WTC11 (cell line): Measurements from ENCODE around the gene COL17A1. TPM values are rescaled to one million over a fixed set of nuclear protein-coding genes. Genes with fewer than 3 reads are reported as not detected.

Source experiments
- ATAC-seq: fragments of 200-7000 bp; cut with Tn5 transposase; 2 replicates; pipeline ENCODE4 v1.10.0; 2021; ENCODE audit warnings: mild to moderate bottlenecking, moderate library complexity
- CTCF ChIA-PET: fragments of 300-600 bp; sonication (Branson Sonifier 250); formaldehyde crosslinking; loops from one replicate; lab custom pipeline; 2021; ENCODE audit warnings: antibody characterized with exemption; lab: Charles Lee
- POLR2A ChIA-PET: fragments of 350-600 bp; sonication (Branson Sonifier 250); formaldehyde crosslinking; loops from one replicate; lab custom pipeline; 2021; ENCODE audit warnings: antibody characterized with exemption; lab: Charles Lee
- DNase-seq: peaks from one replicate; pipeline ENCODE4 v3.0.0; 2021; ENCODE audit warnings: low spot score
- H3K27ac Mint-ChIP-seq: 2 replicates; pipeline ENCODE4 v1.8.0; 2021; ENCODE audit warnings: mixed read lengths
- H3K27me3 Mint-ChIP-seq: 2 replicates; pipeline ENCODE4 v1.8.0; 2021; ENCODE audit warnings: low read depth, mild to moderate bottlenecking, moderate library complexity, mixed read lengths
- H3K36me3 Mint-ChIP-seq: 2 replicates; pipeline ENCODE4 v1.8.0; 2021; ENCODE audit warnings: mixed read lengths
- H3K4me1 Mint-ChIP-seq: 2 replicates; pipeline ENCODE4 v1.8.0; 2022; ENCODE audit warnings: mixed read lengths
- H3K4me3 Mint-ChIP-seq: 2 replicates; pipeline ENCODE4 v1.8.0; 2021; ENCODE audit warnings: mild to moderate bottlenecking, moderate library complexity, mixed read lengths
- H3K9me3 Mint-ChIP-seq: 2 replicates; pipeline ENCODE4 v1.8.0; 2021; ENCODE audit warnings: mixed read lengths
- GTF2I ChIP-seq: fragments of 250-450 bp; sonication (Bioruptor Pico); conservative IDR thresholded peaks from 2 replicates; pipeline ENCODE4 v1.4.0; 2021; ENCODE audit warnings: mild to moderate bottlenecking
- NFE2L1 ChIP-seq: sonication (generic); formaldehyde crosslinking; IDR thresholded peaks from 2 replicates; pipeline ENCODE4 v1.8.1; 2023; ENCODE audit warnings: missing genetic modification reagents
- NR2C2 ChIP-seq: sonication (generic); formaldehyde crosslinking; IDR thresholded peaks from 2 replicates; pipeline ENCODE4 v1.8.0; 2022; ENCODE audit warnings: mild to moderate bottlenecking, missing genetic modification reagents
- PRRX2 ChIP-seq: fragments of 250-450 bp; sonication (Bioruptor Pico); IDR thresholded peaks from 2 replicates; pipeline ENCODE4 v1.8.0; 2021; ENCODE audit warnings: mild to moderate bottlenecking
- TEAD1 ChIP-seq: sonication (generic); formaldehyde crosslinking; IDR thresholded peaks from 2 replicates; pipeline ENCODE4 v1.8.0; 2022; ENCODE audit warnings: mild to moderate bottlenecking, missing genetic modification reagents
- ZNF138 ChIP-seq: sonication (generic); formaldehyde crosslinking; conservative IDR thresholded peaks from 2 replicates; pipeline ENCODE4 v1.8.1; 2022; ENCODE audit warnings: mild to moderate bottlenecking, moderate library complexity, missing genetic modification reagents
- total RNA-seq: library from RNA; stranded (reverse); gene quantifications from 3 replicates; pipeline ENCODE4 v1.2.3, GENCODE V29; 2021
- TF ChIP-seq, protein P1 (sequence below): fragments of 200-600 bp; IDR thresholded peaks from 2 replicates; pipeline ENCODE4 v1.8.0; 2022; ENCODE audit warnings: antibody characterized with exemption
- TF ChIP-seq, protein P2 (sequence below): sonication (generic); formaldehyde crosslinking; IDR thresholded peaks from 2 replicates; pipeline ENCODE4 v1.8.0; 2022; ENCODE audit warnings: missing genetic modification reagents
- TF ChIP-seq, protein P3 (sequence below): fragments of 250-450 bp; sonication (Bioruptor Pico); conservative IDR thresholded peaks from 2 replicates; pipeline ENCODE4 v1.9.0; 2021; ENCODE audit warnings: mild to moderate bottlenecking
- TF ChIP-seq, protein P4 (sequence below): sonication (generic); formaldehyde crosslinking; IDR thresholded peaks from 2 replicates; pipeline ENCODE4 v1.8.1; 2023; ENCODE audit warnings: mild to moderate bottlenecking, missing genetic modification reagents
- TF ChIP-seq, protein P5 (sequence below): fragments of 250-450 bp; sonication (Bioruptor Pico); IDR thresholded peaks from 2 replicates; pipeline ENCODE4 v1.8.0; 2021; ENCODE audit warnings: mild to moderate bottlenecking
- TF ChIP-seq, protein P6 (sequence below): sonication (generic); formaldehyde crosslinking; IDR thresholded peaks from 2 replicates; pipeline ENCODE4 v1.8.1; 2023; ENCODE audit warnings: mild to moderate bottlenecking, missing genetic modification reagents

The COL17A1 gene
- total RNA-seq, 1 experiment from 2014 or later: 1.5 TPM

DNA sequence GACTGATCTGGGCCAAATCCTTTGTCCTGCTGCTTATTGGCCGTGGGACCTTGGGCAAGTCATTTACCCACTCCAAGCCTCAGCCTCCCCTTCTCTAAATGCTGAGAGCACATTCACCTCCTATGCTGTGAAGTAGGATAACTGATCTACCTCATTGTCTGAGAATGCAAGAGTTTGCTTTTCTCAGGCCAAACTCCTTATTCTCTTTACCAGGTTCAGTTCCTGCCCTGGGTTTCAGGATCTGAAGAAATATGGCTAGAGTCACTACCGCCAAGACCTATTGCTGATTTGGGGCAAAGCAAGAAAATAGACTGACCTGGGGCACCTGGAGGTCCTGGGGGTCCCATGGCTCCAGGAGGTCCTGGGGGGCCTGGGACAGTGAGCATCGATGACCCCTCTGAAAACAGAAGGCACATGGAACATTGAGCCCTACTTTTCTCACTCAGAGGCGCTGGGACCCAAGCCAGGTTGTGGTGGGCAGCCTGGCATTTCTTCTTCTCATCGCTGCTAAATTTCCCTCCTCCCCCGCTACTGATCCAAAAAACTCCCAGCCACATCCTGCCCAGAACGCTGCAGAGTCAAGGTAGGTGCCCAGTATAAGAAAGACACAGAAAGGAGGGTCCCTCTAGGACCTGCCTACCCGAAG lies 42.4 kb downstream of the COL17A1 start:
- Mint-ChIP-seq H3K36me3 (no peaks in the 10 kb centered on the region), H3K27ac (no peak overlapping the region), H3K9me3 (no peaks in the 10 kb centered on the region), H3K4me1 (peaks cover 6% of the 10 kb centered on the region), H3K4me3 (no peak overlapping the region), H3K27me3 (peaks cover 3% of the 10 kb centered on the region)
- ATAC-seq: no peak
- no peak for TF ChIP-seq NR2C2 (CRISPR knock-in tag)
- no peak for TF ChIP-seq NFE2L1 (CRISPR knock-in tag)
- CTCF ChIA-PET: no interaction called here
- no peak for DNase-seq
- POLR2A ChIA-PET: no interaction called here

DNA sequence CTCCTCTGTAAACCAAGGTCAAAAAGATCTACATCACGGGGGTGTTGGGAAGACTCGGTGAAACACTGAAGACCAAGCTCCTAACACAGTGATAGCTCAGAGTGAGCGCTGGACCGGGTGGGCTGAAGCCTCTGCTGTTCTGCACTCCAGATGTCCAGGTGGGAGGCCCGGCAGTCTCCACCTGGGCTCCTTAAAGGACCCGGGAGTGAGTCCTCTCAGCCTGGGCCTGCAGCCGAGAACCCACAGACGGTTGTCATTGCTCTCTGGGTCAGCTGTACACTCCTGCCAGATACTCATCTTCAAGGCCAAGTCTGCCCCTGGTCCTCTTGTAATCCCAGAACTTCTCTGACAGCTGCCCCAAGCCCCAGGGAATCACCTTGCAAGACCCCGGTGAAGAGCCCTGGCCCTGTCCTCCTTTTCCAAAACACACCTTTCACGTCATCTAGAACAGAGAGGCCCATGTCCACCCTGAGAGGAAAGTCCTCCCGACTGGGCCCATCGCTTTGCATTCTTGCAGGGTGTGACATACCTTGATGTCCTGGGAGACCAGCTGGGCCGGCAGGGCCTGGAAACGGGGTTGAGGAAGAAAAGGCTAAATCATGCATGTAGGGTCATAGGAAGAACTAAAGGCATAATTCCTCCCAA lies 43.7 kb downstream of the COL17A1 start:
- TF ChIP-seq PRRX2: no peak
- TF ChIP-seq, protein P1, sequence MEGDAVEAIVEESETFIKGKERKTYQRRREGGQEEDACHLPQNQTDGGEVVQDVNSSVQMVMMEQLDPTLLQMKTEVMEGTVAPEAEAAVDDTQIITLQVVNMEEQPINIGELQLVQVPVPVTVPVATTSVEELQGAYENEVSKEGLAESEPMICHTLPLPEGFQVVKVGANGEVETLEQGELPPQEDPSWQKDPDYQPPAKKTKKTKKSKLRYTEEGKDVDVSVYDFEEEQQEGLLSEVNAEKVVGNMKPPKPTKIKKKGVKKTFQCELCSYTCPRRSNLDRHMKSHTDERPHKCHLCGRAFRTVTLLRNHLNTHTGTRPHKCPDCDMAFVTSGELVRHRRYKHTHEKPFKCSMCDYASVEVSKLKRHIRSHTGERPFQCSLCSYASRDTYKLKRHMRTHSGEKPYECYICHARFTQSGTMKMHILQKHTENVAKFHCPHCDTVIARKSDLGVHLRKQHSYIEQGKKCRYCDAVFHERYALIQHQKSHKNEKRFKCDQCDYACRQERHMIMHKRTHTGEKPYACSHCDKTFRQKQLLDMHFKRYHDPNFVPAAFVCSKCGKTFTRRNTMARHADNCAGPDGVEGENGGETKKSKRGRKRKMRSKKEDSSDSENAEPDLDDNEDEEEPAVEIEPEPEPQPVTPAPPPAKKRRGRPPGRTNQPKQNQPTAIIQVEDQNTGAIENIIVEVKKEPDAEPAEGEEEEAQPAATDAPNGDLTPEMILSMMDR: no peak
- TF ChIP-seq, protein P2, sequence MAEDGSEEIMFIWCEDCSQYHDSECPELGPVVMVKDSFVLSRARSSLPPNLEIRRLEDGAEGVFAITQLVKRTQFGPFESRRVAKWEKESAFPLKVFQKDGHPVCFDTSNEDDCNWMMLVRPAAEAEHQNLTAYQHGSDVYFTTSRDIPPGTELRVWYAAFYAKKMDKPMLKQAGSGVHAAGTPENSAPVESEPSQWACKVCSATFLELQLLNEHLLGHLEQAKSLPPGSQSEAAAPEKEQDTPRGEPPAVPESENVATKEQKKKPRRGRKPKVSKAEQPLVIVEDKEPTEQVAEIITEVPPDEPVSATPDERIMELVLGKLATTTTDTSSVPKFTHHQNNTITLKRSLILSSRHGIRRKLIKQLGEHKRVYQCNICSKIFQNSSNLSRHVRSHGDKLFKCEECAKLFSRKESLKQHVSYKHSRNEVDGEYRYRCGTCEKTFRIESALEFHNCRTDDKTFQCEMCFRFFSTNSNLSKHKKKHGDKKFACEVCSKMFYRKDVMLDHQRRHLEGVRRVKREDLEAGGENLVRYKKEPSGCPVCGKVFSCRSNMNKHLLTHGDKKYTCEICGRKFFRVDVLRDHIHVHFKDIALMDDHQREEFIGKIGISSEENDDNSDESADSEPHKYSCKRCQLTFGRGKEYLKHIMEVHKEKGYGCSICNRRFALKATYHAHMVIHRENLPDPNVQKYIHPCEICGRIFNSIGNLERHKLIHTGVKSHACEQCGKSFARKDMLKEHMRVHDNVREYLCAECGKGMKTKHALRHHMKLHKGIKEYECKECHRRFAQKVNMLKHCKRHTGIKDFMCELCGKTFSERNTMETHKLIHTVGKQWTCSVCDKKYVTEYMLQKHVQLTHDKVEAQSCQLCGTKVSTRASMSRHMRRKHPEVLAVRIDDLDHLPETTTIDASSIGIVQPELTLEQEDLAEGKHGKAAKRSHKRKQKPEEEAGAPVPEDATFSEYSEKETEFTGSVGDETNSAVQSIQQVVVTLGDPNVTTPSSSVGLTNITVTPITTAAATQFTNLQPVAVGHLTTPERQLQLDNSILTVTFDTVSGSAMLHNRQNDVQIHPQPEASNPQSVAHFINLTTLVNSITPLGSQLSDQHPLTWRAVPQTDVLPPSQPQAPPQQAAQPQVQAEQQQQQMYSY: no peak
- TF ChIP-seq, protein P3, sequence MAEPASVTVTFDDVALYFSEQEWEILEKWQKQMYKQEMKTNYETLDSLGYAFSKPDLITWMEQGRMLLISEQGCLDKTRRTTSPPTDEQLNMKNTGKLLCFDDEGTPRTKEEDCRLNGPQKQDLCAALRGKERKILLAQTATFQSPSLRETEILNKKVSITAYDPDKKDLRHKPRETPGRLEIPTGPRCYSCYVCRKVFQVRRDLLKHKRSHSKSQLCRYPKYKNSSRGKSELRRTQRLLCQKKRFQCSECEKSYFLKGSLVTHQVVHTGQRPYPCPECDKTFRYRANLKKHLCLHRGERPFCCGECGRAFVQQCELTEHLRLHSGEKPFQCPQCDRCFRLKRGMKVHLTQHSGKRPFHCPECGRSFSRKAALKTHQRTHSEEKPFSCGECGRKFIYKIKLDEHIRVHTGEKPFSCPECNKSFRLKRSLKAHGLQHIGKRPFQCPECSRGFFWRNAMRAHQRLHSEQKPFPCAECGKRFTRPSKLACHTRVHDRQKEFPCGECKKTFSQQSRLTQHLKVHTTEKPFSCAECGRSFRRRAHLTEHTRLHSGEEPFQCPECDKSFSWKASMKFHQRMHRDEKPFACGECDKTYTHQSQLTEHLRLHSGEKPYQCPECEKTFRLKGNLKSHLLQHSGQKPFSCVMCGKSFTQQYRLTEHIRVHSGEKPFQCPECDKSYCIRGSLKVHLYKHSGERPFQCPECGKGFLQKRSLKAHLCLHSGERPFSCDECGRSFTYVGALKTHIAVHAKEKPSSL (CRISPR knock-in tag): no peak
- TF ChIP-seq, protein P4, sequence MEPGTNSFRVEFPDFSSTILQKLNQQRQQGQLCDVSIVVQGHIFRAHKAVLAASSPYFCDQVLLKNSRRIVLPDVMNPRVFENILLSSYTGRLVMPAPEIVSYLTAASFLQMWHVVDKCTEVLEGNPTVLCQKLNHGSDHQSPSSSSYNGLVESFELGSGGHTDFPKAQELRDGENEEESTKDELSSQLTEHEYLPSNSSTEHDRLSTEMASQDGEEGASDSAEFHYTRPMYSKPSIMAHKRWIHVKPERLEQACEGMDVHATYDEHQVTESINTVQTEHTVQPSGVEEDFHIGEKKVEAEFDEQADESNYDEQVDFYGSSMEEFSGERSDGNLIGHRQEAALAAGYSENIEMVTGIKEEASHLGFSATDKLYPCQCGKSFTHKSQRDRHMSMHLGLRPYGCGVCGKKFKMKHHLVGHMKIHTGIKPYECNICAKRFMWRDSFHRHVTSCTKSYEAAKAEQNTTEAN: no peak
- TF ChIP-seq, all 79 proteins: peak for 0
- peaks cover 6% of the 10 kb centered on the region for H3K4me1 Mint-ChIP-seq
- peaks cover 3% of the 10 kb centered on the region for H3K27me3 Mint-ChIP-seq
- H3K27ac Mint-ChIP-seq: no peak overlapping the region
- no peak overlapping the region for H3K4me3 Mint-ChIP-seq
- no peak for DNase-seq
- ATAC-seq: no peak
- CTCF ChIA-PET: interaction anchor here (1.1 kb wide), 1 partner anchor 154 kb away, joined by 3 read pairs; no protein-coding TSS in a partner anchor
- POLR2A ChIA-PET: no interaction called here
- no peaks in the 10 kb centered on the region for H3K36me3 Mint-ChIP-seq
- no peaks in the 10 kb centered on the region for H3K9me3 Mint-ChIP-seq

DNA sequence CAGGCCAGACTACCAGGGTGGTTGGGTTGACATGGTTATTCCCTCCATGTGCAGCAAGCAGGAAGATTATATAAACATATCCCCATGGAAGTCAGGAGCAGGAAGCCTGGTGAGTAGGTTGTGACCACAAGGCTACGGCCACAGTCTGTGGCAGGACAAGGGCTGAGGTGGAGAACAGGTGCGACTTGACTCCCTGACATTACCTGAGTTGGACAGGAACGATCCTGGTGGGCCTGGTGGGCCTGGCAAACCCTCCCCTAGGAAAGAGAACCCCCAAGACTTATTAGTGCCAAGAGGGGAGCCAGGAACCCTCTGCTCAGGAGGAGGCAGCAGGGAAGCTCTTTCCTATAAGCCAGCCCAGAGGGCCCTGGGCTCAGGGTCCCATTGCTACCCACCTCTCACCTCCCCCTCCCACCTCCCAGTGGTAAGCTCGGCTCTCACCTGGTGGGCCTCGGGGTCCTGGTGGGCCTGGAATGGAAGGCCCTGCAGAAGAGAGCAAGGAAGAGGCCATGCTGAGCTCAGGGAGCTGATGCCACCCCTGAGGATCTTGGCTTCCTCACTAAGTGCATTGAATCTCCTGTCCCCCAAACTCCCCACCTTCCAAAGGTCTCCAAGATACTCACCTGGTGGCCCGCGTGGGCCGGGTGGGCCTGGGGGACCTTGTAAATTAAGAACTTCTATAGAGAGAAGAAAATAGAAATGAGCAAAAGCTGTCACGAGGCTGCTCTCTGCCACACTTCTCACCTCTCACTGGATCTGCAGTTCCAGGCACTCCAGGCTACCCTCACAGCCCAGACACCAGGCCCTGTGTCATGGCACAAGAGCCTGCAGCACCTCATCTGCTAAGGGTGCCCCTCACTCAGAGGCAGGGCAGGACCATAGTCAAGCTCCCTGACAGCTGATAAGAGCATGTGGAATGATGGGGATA lies 44.6 kb downstream of the COL17A1 start:
- Mint-ChIP-seq H3K4me1 (peaks cover 6% of the 10 kb centered on the region), H3K27me3 (peaks cover 3% of the 10 kb centered on the region), H3K27ac (no peak overlapping the region), H3K9me3 (no peaks in the 10 kb centered on the region), H3K4me3 (no peak overlapping the region), H3K36me3 (no peaks in the 10 kb centered on the region)
- no peak for DNase-seq
- ChIA-PET CTCF (no interaction called here), POLR2A (no interaction called here)
- no peak for ATAC-seq
- TF ChIP-seq GTF2I (no peak), ZNF138 (CRISPR knock-in tag) (no peak), TEAD1 (CRISPR knock-in tag) (no peak)
- TF ChIP-seq, protein P5, sequence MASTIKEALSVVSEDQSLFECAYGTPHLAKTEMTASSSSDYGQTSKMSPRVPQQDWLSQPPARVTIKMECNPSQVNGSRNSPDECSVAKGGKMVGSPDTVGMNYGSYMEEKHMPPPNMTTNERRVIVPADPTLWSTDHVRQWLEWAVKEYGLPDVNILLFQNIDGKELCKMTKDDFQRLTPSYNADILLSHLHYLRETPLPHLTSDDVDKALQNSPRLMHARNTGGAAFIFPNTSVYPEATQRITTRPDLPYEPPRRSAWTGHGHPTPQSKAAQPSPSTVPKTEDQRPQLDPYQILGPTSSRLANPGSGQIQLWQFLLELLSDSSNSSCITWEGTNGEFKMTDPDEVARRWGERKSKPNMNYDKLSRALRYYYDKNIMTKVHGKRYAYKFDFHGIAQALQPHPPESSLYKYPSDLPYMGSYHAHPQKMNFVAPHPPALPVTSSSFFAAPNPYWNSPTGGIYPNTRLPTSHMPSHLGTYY (CRISPR knock-in tag): no peak
- TF ChIP-seq, protein P1: no peak
- TF ChIP-seq, protein P6, sequence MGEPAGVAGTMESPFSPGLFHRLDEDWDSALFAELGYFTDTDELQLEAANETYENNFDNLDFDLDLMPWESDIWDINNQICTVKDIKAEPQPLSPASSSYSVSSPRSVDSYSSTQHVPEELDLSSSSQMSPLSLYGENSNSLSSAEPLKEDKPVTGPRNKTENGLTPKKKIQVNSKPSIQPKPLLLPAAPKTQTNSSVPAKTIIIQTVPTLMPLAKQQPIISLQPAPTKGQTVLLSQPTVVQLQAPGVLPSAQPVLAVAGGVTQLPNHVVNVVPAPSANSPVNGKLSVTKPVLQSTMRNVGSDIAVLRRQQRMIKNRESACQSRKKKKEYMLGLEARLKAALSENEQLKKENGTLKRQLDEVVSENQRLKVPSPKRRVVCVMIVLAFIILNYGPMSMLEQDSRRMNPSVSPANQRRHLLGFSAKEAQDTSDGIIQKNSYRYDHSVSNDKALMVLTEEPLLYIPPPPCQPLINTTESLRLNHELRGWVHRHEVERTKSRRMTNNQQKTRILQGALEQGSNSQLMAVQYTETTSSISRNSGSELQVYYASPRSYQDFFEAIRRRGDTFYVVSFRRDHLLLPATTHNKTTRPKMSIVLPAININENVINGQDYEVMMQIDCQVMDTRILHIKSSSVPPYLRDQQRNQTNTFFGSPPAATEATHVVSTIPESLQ (CRISPR knock-in tag): no peak
